Uterus (tissue), 4 donors: ENCODE measurements around the gene HSPA12B. TPM values are rescaled to one million over a fixed set of nuclear protein-coding genes. Genes with fewer than 3 reads are reported as not detected.

Experiments
- DNase-seq, 2 donors: peaks; one replicate each; pipeline ENCODE4 v3.0.0-alpha.2; 2019 to 2020
- H3K27ac ChIP-seq, 2 donors: fragments of 200-600 bp; sonication (generic); 1 replicate in 1 of 2; 2 replicates in 1 of 2; pipeline ENCODE4 v1.5.1; 2016 to 2018
- H3K27me3 ChIP-seq, 2 donors: fragments of 200-600 bp; sonication (generic); one replicate each; pipeline ENCODE4 v1.5.1; 2018 to 2019; ENCODE audit warnings: control low read depth in 1 of 2
- H3K36me3 ChIP-seq, 2 donors: fragments of 200-600 bp; sonication (generic); one replicate each; pipeline ENCODE4 v1.5.1; 2019; ENCODE audit warnings: control low read depth in 1 of 2
- H3K4me1 ChIP-seq, 2 donors: fragments of 200-600 bp; sonication (generic); one replicate each; pipeline ENCODE4 v1.5.1; 2018 to 2019; ENCODE audit warnings: control low read depth in 1 of 2
- H3K4me3 ChIP-seq, 2 donors: fragments of 200-600 bp; sonication (generic); 1 replicate in 1 of 2; 2 replicates in 1 of 2; pipeline ENCODE4 v1.5.1; 2018 to 2019; ENCODE audit warnings: mild to moderate bottlenecking in 1 of 2
- H3K9me3 ChIP-seq, 2 donors: fragments of 200-600 bp; sonication (generic); one replicate each; pipeline ENCODE4 v1.5.1; 2019; ENCODE audit warnings: control low read depth in 1 of 2
- CTCF ChIP-seq, 4 experiments: fragments of 200-600 bp in 2 of 4; fragments of 450-650 bp in 2 of 4; sonication (generic) in 2 of 4; IDR thresholded peaks; one replicate each; pipeline ENCODE4 v1.5.1; 2016 to 2019; ENCODE audit warnings: antibody characterized with exemption in 4 of 4, mild to moderate bottlenecking in 2 of 4, moderate library complexity in 1 of 4
- POLR2A ChIP-seq, 2 donors: fragments of 450-650 bp; IDR thresholded peaks; one replicate each; pipeline ENCODE4 v1.6.1; 2016; ENCODE audit warnings: antibody characterized with exemption in 2 of 2, mild to moderate bottlenecking in 1 of 2, moderate library complexity in 1 of 2
- intact Hi-C: fragments of 100-400 bp; cut with DNase I; formaldehyde crosslinking; loops from one replicate; pipeline ENCODE4 v1.15.1; 2023; ENCODE audit warnings: low total_unique reads
- total RNA-seq, 4 donors: library from RNA; depleted of rRNA in 3 of 4; stranded (reverse); fragments of >200 nt in 3 of 4; gene quantifications; one replicate each; pipeline versions ENCODE4 v1.1.0 to v1.2.4, GENCODE V29; 2014 to 2023
- donor health status: DM: yes; HTN: yes; CAD: no.

Gene HSPA12B
- total RNA-seq, 4 donors from 2014 or later = 4.7 to 46.2 (median 27.6) TPM

DNA sequence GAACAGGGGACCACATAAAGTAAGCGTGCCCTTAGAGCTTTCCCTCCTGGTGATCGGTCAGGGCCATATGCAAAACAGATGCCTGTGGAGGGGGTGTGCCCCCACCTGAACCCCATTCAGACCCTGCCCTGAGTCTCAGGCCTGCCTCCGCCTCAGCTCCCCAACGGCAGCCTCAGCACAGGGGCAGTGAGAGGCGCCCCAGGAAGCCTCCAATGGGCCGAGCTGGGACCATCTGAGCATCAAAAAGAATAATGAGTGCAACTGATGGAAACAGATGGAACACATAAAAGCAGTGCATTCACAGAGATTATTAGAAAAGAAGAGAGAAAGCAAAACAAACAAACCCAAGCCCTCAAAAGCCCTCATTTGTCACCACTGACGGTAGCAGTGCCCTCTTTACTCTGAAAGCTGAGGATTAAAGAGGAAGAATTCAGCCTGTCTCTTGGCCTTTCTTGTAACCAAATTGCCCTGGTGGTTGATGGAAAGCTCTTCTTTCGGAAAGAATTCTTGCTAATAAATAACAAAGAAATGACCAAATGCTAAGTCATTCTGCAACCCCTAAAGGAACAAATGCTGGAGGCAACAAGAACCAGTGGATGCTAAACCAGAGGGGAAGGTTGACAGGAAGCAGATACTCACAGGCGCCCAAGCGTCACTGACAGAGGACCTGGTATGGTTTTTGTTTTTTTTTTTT, 28.3 kb downstream of the HSPA12B start:
- Histone ChIP-seq H3K36me3 (no peaks in the 10 kb centered on the region), H3K27ac (peak overlapping the region in 1 of 2 donors; percentile 4), H3K4me1 (no peaks in the 10 kb centered on the region), H3K9me3 (no peaks in the 10 kb centered on the region), H3K27me3 (no peaks in the 10 kb centered on the region), H3K4me3 (no peak overlapping the region)
- TF ChIP-seq CTCF (IDR thresholded peaks at IDR 0.05) (no peak), POLR2A (IDR thresholded peaks at IDR 0.05) (no peak)
- DNase-seq = no peak
- intact Hi-C loops = no loop called here

DNA sequence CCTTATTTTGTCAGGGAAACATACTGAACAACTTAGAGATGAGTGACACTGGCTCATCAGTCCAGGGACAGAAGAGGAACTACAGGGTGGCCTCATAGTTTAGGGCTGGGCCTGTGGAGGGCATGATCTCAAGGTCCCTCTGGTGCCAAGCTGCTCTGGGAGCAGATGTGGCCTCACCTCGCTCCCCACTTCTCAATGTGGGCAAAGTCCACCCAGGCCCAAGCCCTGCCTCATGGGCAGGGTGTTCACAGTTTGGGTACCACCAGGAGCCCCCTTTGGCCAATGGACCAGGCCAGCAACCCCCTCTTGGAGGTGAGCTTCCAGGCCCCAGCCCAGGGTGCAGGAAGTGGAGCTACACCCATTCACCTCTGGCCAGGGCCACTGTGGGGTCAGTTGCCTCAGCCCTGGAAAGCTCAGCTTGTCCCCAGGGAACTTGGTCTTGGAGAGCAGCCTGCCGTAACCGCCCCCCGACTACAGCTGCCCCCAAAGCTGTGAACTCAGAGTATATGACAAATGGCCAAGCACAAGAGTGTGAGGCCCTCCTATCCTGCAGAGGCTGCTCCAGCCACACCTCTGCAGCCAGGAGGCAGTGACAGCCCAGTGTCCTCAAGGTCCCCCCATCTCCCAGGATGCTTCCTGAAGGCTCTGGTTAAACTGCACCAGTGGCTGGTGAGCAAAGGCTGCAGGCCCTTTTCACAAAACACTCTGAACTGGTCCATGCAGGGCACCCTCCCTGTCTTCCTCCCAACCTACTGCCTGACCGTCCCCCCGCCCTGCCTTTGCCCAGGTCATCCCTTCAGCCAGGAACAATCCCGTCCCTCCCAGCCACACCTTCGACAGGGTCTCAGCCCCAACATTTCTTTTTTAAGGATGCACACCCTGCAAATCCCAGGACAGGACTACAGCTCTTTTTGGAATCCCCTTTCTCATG, 31.5 kb downstream of the HSPA12B start:
- Histone ChIP-seq H3K4me1 (peaks cover 0 to 11% of the 10 kb centered on the region in 2 donors), H3K27me3 (no peaks in the 10 kb centered on the region), H3K36me3 (no peaks in the 10 kb centered on the region), H3K27ac (peak overlapping the region; percentile 18 to 30), H3K4me3 (no peak overlapping the region), H3K9me3 (no peaks in the 10 kb centered on the region)
- intact Hi-C loops = no loop called here
- TF ChIP-seq CTCF (IDR thresholded peaks at IDR 0.05) (no peak), POLR2A (IDR thresholded peaks at IDR 0.05) (no peak)
- DNase-seq = no peak

DNA sequence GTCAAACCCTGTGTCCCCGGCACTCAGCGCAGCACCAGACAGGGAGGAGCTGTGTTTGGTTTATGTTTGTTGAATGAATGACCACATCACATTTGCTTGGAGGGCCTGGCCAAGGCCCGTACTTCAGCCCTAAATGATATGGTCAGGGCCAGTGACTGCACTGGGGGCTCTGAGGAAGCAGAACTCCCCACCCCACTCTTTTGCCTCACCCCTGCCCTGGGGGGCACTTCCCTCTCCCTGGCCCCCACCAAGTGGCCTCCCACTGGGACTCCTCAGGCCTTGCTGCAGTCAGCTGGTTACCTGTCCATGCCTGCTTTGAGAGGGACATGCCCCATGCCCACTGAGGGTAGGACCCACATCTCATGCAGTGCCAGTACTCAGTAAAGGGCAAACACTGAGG, 32.2 kb downstream of the HSPA12B start:
- TF ChIP-seq POLR2A (IDR thresholded peaks at IDR 0.05) = no peak
- Histone ChIP-seq H3K4me3 (no peak overlapping the region), H3K9me3 (no peaks in the 10 kb centered on the region), H3K27ac (peak overlapping the region in 1 of 2 donors; percentile 30), H3K4me1 (peaks cover 0 to 11% of the 10 kb centered on the region in 2 donors), H3K27me3 (no peaks in the 10 kb centered on the region), H3K36me3 (no peaks in the 10 kb centered on the region)
- intact Hi-C loops = loop anchor here (5.0 kb wide), 1 partner anchor 82 kb away; the partner anchor contains the start of gene ADAM33
- no peak for DNase-seq

- H3K36me3 ChIP-seq = no peaks in the 10 kb centered on the region
- TF ChIP-seq POLR2A (IDR thresholded peaks at IDR 0.05) = no peak
- TF ChIP-seq CTCF (IDR thresholded peaks at IDR 0.05) = no peak
- no peak for DNase-seq
- no peaks in the 10 kb centered on the region for H3K27me3 ChIP-seq
- intact Hi-C loops = loop anchor here (5.0 kb wide), 1 partner anchor 83 kb away; the partner anchor contains the start of gene ADAM33
- H3K4me1 ChIP-seq = peaks cover 0 to 11% of the 10 kb centered on the region in 2 donors
- H3K27ac ChIP-seq = peak overlapping the region in 1 of 2 donors; percentile 65
- H3K9me3 ChIP-seq = no peaks in the 10 kb centered on the region
- H3K4me3 ChIP-seq = no peak overlapping the region
Measured at GRCh38 chr20:3765171-3765882, 32.8 kb downstream of the HSPA12B start.

GRCh38 chr20:3766422-3767109, 34.1 kb downstream of the HSPA12B start:
- peak overlapping the region; percentile 52 to 65 for H3K27ac ChIP-seq
- intact Hi-C loops = loop anchor here (5.0 kb wide), 1 partner anchor 84 kb away; the partner anchor contains the start of gene ADAM33
- TF ChIP-seq CTCF (IDR thresholded peaks at IDR 0.05) (no peak), POLR2A (IDR thresholded peaks at IDR 0.05) (no peak)
- H3K4me3 ChIP-seq = peak overlapping the region; percentile 59 to 82
- peaks cover 0 to 11% of the 10 kb centered on the region in 2 donors for H3K4me1 ChIP-seq
- H3K9me3 ChIP-seq = no peaks in the 10 kb centered on the region
- H3K27me3 ChIP-seq = no peaks in the 10 kb centered on the region
- no peak for DNase-seq
- H3K36me3 ChIP-seq = no peaks in the 10 kb centered on the region
